GM12873 (cell line): ENCODE data around the gene KIAA1671.

Experiments
- CTCF ChIP-seq: IDR thresholded peaks from 2 replicates; pipeline ENCODE4 v1.5.1; 2012; ENCODE audit warnings: low read depth, mild to moderate bottlenecking, moderate library complexity, low read length, control low read depth; ENCODE audit not compliant: insufficient read depth; ENCODE audit errors: missing control alignments

KIAA1671 gene

GRCh38 chr22:24983151-24983550 is 30.6 kb downstream of the KIAA1671 start:
- no peak for TF ChIP-seq CTCF

GRCh38 chr22:24984122-24984521 is 31.6 kb downstream of the KIAA1671 start:
- TF ChIP-seq CTCF = no peak

GRCh38 chr22:24985826-24986214 is 33.3 kb downstream of the KIAA1671 start:
- TF ChIP-seq CTCF = no peak

DNA sequence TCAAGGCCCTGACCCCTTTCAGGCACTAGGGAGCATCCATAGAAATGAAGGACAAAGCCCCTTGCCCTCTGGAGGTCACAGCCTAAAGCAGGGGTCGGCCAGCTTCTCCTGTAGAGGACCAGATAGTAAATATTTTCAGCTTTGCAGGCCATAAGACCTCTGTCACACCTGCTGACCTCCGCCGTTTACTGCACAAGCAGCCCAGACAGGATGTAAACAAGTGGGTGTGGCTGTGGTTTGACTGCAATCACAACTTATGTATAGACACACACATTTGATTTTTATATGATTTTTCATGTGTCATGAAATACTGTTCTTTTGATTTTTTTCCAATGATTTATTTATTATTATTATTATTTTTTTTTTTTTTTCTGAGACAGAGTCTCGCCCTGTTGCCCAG is 34.3 kb downstream of the KIAA1671 start:
- TF ChIP-seq CTCF = no peak

DNA sequence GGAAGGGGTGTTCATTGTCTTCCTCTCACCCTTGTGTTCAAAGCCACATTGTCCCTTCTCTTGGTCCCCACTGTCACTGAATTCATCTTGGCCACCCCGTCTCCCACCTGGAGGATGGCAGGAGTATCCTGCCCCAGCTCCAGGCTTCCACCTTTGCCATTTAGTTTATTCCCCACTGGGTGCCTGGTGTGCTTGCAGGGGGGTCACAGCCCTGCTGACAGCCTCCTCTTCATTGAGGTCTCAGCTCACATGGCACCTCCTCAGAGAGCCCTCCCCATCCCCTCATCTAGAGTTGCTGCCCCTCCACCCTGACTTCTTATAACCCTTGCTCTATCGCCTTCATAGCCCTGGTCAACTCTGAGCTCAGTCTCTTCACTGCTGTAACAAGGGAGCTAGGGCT is 36.6 kb downstream of the KIAA1671 start:
- no peak for TF ChIP-seq CTCF

DNA sequence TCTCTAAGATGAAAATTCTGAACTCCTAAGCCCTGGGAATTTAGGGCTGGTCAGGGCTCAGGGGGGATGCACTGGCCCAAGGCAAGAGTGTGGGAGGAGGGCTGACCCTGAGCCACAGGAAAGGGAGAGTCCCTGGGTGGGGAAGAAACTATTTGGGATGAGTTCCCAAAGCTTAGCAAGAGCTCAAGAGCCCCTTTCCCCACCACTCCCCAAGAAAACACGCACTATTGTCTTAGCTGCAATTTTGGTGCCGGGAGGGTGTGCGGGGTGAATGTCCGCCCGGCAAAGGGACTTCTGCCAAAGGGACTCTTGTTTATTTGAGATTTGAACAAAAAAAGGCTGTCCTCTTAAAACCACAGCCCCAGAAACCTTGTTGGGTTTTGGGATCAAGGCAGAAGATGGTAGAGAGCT is 37.0 kb downstream of the KIAA1671 start:
- no peak for TF ChIP-seq CTCF

- TF ChIP-seq CTCF = no peak
Observed at GRCh38 chr22:24990344-24990905, 37.9 kb downstream of the KIAA1671 start.
